Measurements from ENCODE around the gene CCL27.

Gene CCL27

GRCh38 chr9:34701023-34701768 is 38.7 kb upstream of the CCL27 start:
- Histone ChIP-seq H3K9me2 (replicated peaks; ENCODE audit: control insufficient read depth, low read length) (no peaks in the 10 kb centered on the region), H3K9me3 (ENCODE audit: control insufficient read depth, insufficient read depth, low read length) (no peaks in the 10 kb centered on the region), H3K79me2 (ENCODE audit: control insufficient read depth, low read length) (no peaks in the 10 kb centered on the region), H3F3A (ENCODE audit: control insufficient read depth, insufficient read depth) (no peaks in the 10 kb centered on the region), H3K36me3 (ENCODE audit: control insufficient read depth, low read length) (no peaks in the 10 kb centered on the region), H3K27ac (ENCODE audit: low read depth, low read length) (no peak overlapping the region), H3K4me3 (ENCODE audit: low read length) (peak overlapping the region; percentile 64), H3K27me3 (ENCODE audit: control insufficient read depth, low read length) (peaks cover 26% of the 10 kb centered on the region), H4K20me1 (ENCODE audit: control insufficient read depth, insufficient read depth, low read depth, low read length) (no peaks in the 10 kb centered on the region), H3K4me1 (ENCODE audit: control insufficient read depth, low read length) (peaks cover 6% of the 10 kb centered on the region), H3K4me2 (ENCODE audit: low read length) (peak overlapping the region; percentile 72)
- TF ChIP-seq CTCF (IDR thresholded peaks at IDR 0.05; ENCODE audit: low read depth, low read length, poor library complexity, severe bottlenecking) (peak; percentile 79), EZH2phosphoT487 (IDR thresholded peaks at IDR 0.05; ENCODE audit: borderline replicate concordance, low read length) (no peak)

- TF ChIP-seq CTCF (IDR thresholded peaks at IDR 0.05; ENCODE audit: low read depth, low read length, poor library complexity, severe bottlenecking) (no peak), EZH2phosphoT487 (IDR thresholded peaks at IDR 0.05; ENCODE audit: borderline replicate concordance, low read length) (no peak)
- Histone ChIP-seq H3K27me3 (ENCODE audit: control insufficient read depth, low read length) (peaks cover 10% of the 10 kb centered on the region; the same call in 1 of the 2 replicates), H3K4me2 (ENCODE audit: low read length) (no peak overlapping the region)
Measured at GRCh38 chr9:34694811-34695210, 32.4 kb upstream of the CCL27 start.

GRCh38 chr9:34693560-34693959 is 31.1 kb upstream of the CCL27 start:
- Histone ChIP-seq H3K27ac (ENCODE audit: low read depth, low read length) (no peak overlapping the region), H3K9me3 (ENCODE audit: control insufficient read depth, insufficient read depth, low read length) (no peaks in the 10 kb centered on the region), H3K27me3 (ENCODE audit: control insufficient read depth, low read length) (peaks cover 5% of the 10 kb centered on the region; the same call in 1 of the 2 replicates), H4K20me1 (ENCODE audit: control insufficient read depth, insufficient read depth, low read depth, low read length) (no peaks in the 10 kb centered on the region), H3K36me3 (ENCODE audit: control insufficient read depth, low read length) (no peaks in the 10 kb centered on the region), H3K79me2 (ENCODE audit: control insufficient read depth, low read length) (no peaks in the 10 kb centered on the region), H3K4me1 (ENCODE audit: control insufficient read depth, low read length) (no peaks in the 10 kb centered on the region), H3K4me3 (ENCODE audit: low read length) (no peak overlapping the region), H3K9me2 (replicated peaks; ENCODE audit: control insufficient read depth, low read length) (no peaks in the 10 kb centered on the region), H3K4me2 (ENCODE audit: low read length) (no peak overlapping the region), H3F3A (ENCODE audit: control insufficient read depth, insufficient read depth) (no peaks in the 10 kb centered on the region)
- no peak for TF ChIP-seq CTCF (IDR thresholded peaks at IDR 0.05; ENCODE audit: low read depth, low read length, poor library complexity, severe bottlenecking)
- no peak for TF ChIP-seq EZH2phosphoT487 (IDR thresholded peaks at IDR 0.05; ENCODE audit: borderline replicate concordance, low read length)

More at GRCh38 chr9:34694811-34695210, 32.4 kb upstream of the CCL27 start:
- Histone ChIP-seq H3F3A (ENCODE audit: control insufficient read depth, insufficient read depth) (no peaks in the 10 kb centered on the region), H3K4me1 (ENCODE audit: control insufficient read depth, low read length) (no peaks in the 10 kb centered on the region), H3K79me2 (ENCODE audit: control insufficient read depth, low read length) (no peaks in the 10 kb centered on the region), H4K20me1 (ENCODE audit: control insufficient read depth, insufficient read depth, low read depth, low read length) (no peaks in the 10 kb centered on the region), H3K27ac (ENCODE audit: low read depth, low read length) (no peak overlapping the region), H3K36me3 (ENCODE audit: control insufficient read depth, low read length) (no peaks in the 10 kb centered on the region), H3K4me3 (ENCODE audit: low read length) (no peak overlapping the region), H3K9me2 (replicated peaks; ENCODE audit: control insufficient read depth, low read length) (no peaks in the 10 kb centered on the region), H3K9me3 (ENCODE audit: control insufficient read depth, insufficient read depth, low read length) (no peaks in the 10 kb centered on the region)
